ENCODE results near the gene TXNRD1.
"Not testable (repeated sequence)": the region's sequence is repeated elsewhere in the genome, so short reads cannot be mapped to it uniquely, and the experiment has no call there.

Gene TXNRD1

GRCh38 chr12:104328278-104328677 is 112.7 kb downstream of the TXNRD1 start:
- not testable (repeated sequence) for DNase-seq (ENCODE audit: low spot score)

GRCh38 chr12:104328790-104329189 is 113.2 kb downstream of the TXNRD1 start:
- DNase-seq (ENCODE audit: low spot score), result no peak

DNA sequence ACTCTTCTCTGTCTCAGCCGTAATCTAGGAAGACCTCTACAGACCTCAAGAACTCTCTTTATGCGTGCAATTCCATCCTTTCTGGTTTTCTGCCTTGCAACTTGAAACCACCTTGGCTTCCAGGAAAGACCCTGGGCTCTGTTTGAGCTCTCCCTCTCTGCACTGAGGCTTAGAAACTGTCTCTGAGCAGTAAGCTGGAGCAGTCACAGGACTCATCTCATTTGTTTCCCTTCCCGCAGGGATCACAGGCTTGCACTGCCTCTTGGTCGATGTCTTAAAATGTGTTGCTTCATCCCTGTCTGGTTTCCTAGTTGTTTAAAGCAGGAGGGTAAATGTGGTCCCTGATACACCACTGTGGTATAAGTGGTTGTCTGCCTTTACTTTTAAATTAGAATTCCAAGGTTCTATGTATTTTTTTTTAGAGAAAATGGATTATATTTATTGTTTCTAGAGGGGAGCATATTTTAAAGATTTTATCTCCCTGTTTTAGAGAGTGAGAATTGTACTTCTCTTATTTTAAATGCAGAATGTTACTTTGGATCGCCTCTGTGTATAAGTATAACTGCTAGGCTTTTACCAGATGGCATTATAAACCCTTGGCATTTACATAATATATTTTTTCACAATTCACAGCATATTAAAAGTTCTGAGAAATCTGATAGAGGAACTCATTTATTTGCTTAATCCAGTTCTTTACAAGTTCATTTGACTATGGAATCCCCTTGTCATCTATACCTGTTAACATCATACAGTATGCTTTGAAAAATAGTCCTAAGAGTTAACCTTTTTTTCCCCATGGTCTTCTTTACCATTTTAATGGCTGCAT is 114.3 kb downstream of the TXNRD1 start:
- no peak for DNase-seq (ENCODE audit: low spot score)

DNA sequence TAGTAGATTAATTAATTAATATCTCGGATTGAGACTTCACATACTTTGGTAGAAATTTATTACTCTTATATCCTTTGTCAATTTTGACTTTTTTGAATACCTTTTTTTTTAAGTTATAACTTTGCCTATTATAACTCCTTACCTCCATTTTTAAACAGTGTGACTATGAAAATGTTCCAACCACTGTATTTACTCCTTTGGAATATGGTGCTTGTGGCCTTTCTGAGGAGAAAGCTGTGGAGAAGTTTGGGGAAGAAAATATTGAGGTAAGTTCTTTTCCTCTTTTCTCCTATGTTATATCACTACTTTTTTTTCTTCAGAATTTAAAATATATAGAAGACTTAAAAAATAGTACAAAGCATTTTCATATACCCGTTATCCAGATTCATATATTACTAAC is 115.8 kb downstream of the TXNRD1 start:
- DNase-seq (ENCODE audit: low spot score), result no peak

GRCh38 chr12:104332273-104332672 is 116.7 kb downstream of the TXNRD1 start:
- DNase-seq (ENCODE audit: low spot score), result not testable (repeated sequence)

- DNase-seq (ENCODE audit: low spot score), result no peak
Observed at GRCh38 chr12:104333692-104334255, 118.2 kb downstream of the TXNRD1 start.

GRCh38 chr12:104334581-104334980 is 119.0 kb downstream of the TXNRD1 start:
- no peak for DNase-seq (ENCODE audit: low spot score)

GRCh38 chr12:104336115-104336514 is 120.5 kb downstream of the TXNRD1 start:
- DNase-seq (ENCODE audit: low spot score), result no peak

DNA sequence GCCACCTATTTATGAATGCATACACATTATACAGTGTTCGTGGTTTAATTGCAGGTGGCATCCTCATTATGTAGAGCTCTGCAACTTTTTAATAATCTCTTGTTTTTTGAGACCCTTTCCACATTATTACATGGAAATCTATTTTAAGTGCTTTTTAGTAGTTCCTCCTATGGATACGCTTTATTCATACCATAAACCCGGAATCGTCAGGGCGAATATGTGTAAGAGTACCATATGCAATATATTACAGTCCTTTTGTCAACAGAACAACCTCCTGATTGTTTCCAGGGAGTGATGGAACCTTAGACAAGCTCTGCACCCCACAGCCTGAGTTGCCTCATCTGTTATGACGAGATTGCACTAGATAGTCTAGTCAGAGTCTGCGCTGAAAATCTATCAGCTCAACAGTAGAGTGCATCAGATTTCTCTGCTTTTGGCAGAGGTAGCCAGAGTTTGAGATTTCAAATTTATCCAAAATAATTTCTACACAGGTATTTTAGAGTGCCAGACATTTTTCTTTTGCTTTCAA is 121.5 kb downstream of the TXNRD1 start:
- no peak for DNase-seq (ENCODE audit: low spot score)

GRCh38 chr12:104339663-104340062 is 124.1 kb downstream of the TXNRD1 start:
- DNase-seq (ENCODE audit: low spot score), result no peak

GRCh38 chr12:104340177-104340576 is 124.6 kb downstream of the TXNRD1 start:
- DNase-seq (ENCODE audit: low spot score), result no peak

DNA sequence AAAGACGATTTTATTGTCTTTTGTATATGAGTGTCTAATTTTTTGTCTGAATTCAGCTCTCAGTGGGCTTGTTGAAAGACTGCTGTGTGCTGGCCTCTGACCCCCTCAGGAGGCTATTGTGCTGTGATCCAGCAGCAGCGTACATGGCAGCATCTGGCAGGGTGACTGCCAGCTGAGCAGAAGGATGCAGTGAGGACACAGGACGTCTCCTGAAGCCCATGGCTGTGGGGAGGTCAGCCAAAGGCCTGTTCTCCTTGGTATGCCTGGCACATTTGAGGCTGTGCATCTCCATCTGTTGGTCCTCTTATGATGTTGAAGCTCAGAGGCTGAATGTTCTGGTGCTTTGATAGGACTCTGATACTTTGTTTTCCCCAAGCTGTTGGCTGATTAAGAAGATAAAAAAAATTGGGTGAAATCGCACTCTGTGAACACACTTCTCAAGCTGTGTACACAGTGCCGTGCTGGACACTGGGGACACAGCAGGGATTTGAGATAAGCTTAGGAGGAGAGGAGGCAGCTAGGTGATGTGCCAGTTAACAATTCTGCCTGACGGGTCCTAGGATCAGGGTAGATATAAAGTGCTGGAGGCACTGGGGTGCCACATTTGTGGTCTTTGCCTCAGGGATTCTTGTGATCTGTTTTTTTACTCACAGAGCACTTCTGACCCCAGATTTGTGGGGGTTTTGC is 125.5 kb downstream of the TXNRD1 start:
- DNase-seq (ENCODE audit: low spot score), result no peak

GRCh38 chr12:104342147-104342546 is 126.6 kb downstream of the TXNRD1 start:
- DNase-seq (ENCODE audit: low spot score), result no peak

DNA sequence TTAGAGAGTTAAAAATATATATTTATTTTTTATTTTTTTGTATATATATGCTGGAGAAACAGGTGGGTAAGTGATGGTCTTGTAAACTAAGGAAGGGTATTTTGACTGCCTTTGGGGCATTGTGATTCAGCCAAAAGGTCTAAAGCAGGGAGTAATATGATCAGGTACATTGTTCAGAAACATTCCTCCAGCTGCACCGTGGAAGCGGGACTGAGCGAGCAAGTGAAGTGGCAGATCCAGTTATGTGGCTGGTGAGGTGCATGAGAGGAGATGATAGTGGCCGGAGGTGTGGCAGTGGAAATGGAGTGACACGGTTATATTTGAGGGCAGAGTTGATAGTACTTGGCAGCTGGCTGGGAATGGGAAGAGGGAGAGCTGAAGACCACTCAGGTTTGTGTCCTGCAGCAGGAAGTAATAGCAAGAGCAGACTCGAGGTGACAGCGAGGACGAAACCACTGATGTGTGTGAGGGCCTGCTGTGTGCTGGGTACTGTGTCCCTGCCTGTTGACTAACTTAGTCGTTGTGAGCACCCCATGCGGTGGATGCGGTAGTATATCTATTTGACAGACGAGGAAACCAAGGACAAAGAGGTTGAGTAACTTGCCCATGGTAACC is 127.2 kb downstream of the TXNRD1 start:
- no peak for DNase-seq (ENCODE audit: low spot score)

- no peak for DNase-seq (ENCODE audit: low spot score)
Observed at GRCh38 chr12:104344682-104345081, 129.1 kb downstream of the TXNRD1 start.

DNA sequence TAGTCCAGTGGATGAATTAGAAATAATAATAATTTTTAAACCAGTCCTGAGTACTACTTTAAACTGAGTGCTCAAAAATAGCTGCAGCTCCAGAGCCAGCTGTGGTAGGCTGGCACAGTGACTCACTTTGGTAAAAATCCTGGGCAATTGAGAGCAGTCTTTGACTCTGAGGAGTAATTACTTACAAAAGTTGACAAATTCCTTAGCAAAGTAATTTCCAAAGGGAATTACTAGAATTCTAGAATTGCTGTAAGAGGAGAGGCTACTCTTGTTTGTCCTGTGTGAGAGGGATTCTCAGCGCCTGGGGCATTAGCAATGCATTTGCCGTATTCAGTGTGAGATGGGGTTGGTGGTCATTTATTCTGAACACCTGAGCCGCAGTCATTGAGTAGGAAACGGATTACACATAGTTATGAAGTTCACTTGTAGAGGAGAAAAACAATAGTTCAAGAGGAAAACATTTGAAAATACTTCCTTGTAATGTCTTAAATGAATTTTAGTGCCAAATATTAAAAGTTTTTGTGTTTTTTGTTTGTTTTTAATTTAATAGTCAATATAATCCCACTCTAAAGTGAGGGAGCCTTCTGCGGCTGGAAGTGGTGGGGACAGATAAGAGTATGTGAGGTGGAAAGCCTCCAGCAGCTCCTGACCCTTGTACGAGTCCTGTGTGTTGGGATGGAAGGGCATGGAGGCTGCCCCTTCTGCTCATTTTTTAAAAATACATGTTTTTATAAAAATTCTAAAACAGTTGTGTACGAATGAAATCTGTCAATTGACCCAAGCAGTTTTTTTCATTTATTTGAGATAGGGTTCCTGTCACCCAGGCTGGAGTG is 129.9 kb downstream of the TXNRD1 start:
- no peak for DNase-seq (ENCODE audit: low spot score)

DNA sequence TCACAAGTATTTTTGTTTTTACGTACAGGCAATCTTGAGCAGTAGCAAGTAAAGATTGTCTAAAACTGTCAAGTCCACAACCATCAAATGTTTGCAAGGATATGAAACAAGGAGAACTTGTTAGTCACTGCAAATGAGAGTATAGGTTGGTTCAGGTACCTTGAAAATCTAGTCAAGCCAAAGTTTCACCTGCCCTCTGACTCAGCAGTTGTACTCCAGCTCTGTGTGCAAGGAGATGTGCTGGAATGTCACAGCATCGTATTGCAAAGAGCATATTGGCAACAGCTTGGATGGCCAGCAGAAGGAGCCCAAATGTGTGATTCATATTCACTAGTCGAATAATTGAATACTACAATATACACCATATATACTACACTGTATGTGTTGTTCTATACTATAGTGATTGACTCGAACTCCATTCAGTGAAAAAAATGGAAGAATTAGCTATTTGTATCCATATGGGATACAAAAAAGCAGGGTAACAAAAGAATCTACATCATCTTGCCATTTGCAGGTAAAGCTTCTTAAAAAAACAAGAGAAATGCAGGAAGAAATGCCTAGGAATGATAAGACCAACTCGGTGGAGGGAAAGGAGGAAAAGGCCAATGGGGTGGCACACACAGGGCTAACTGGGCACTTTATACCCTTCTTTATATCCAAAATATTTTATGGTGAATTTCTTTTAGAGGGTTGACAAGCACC is 131.9 kb downstream of the TXNRD1 start:
- DNase-seq (ENCODE audit: low spot score), result no peak

- DNase-seq (ENCODE audit: low spot score), result no peak
Observed at GRCh38 chr12:104348283-104348993, 132.9 kb downstream of the TXNRD1 start.

- no peak for DNase-seq (ENCODE audit: low spot score)
Observed at GRCh38 chr12:104348994-104349494, 133.5 kb downstream of the TXNRD1 start.

Measured in NAMALWA (cell line).